SK-N-DZ (cell line): ENCODE data around the gene AATF.

Experiments
- DNase-seq: peaks from one replicate; pipeline ENCODE4 v3.0.0-alpha.2; 2015; ENCODE audit warnings: low spot score
- small RNA-seq, 2 experiments: library from RNA; depleted of rRNA; stranded (forward); fragments of <200 nt; gene quantifications; one replicate each; pipeline ENCODE3, GENCODE V24; 2014

AATF gene

GRCh38 chr17:37101306-37101705, 152.6 kb downstream of the AATF start:
- no peak for DNase-seq

GRCh38 chr17:37103231-37103630, 154.5 kb downstream of the AATF start:
- no peak for DNase-seq

- DNase-seq: no peak
These were observed 157.3 kb downstream of the AATF start for GRCh38 chr17:37106049-37106448.

Small RNAs within 50 kb of the gene (small RNA-seq; reads per million reads assigned to genes)
- gene AC243773.2: 0 reads per million in 2 experiments
- gene MIR2909: 0 reads per million in 2 experiments
